K562 (cell line): ENCODE data around the gene BIK. TPM values are rescaled to one million over a fixed set of nuclear protein-coding genes. Genes with fewer than 3 reads are reported as not detected.

ENCODE experiments used
- ADNP ChIP-seq: fragments of 200-800 bp; sonication (Bioruptor generic); IDR thresholded peaks from 2 replicates; pipeline ENCODE4 v1.6.1; 2016; ENCODE audit warnings: missing genetic modification characterization, missing compliant biosample characterization
- CREM ChIP-seq: IDR thresholded peaks from 2 replicates; pipeline ENCODE4 v1.6.1; 2014; ENCODE audit warnings: antibody characterized with exemption, low read depth
- ETV1 ChIP-seq: fragments of 450-650 bp; conservative IDR thresholded peaks from 2 replicates; pipeline ENCODE4 v1.6.1; 2016; ENCODE audit warnings: missing genetic modification characterization, control low read depth, low read depth, missing compliant biosample characterization
- IFI16 ChIP-seq: fragments of 250-450 bp; sonication (Bioruptor Pico); IDR thresholded peaks from 2 replicates; pipeline ENCODE4 v2.1.2; 2022; ENCODE audit warnings: mild to moderate bottlenecking, inconsistent platforms
- MAFG ChIP-seq: fragments of 450-650 bp; conservative IDR thresholded peaks from 2 replicates; pipeline ENCODE4 v1.6.1; 2016; ENCODE audit warnings: missing genetic modification characterization, missing compliant biosample characterization
- NFRKB ChIP-seq: fragments of 450-650 bp; IDR thresholded peaks from 2 replicates; pipeline ENCODE4 v1.6.1; 2016; ENCODE audit warnings: low read depth
- POLR2G ChIP-seq: fragments of 200-400 bp; formaldehyde crosslinking; IDR thresholded peaks from 2 replicates; pipeline ENCODE4 v1.6.1; 2017; ENCODE audit warnings: low read depth, mild to moderate bottlenecking, antibody characterized with exemption, low read length, moderate library complexity
- PTTG1 ChIP-seq: fragments of 450-650 bp; IDR thresholded peaks from 2 replicates; pipeline ENCODE4 v1.6.1; 2016; ENCODE audit warnings: low read depth, mild to moderate bottlenecking, missing genetic modification characterization, missing compliant biosample characterization
- RBM17 ChIP-seq: fragments of 200-400 bp; formaldehyde crosslinking; IDR thresholded peaks from 2 replicates; pipeline ENCODE4 v1.6.1; 2017; ENCODE audit warnings: low read depth, mild to moderate bottlenecking, low read length, borderline replicate concordance
- SAP30 ChIP-seq: fragments of 200-600 bp; sonication (generic); IDR thresholded peaks from 2 replicates; pipeline ENCODE4 v1.6.1; 2012; ENCODE audit warnings: borderline replicate concordance, low read depth, mild to moderate bottlenecking, moderate library complexity, low read length, control low read depth, inconsistent platforms; ENCODE audit not compliant: insufficient read depth, poor library complexity, severe bottlenecking
- SMARCA4 ChIP-seq: fragments of 450-650 bp; IDR thresholded peaks from 2 replicates; pipeline ENCODE4 v1.6.1; 2016
- TAF1 ChIP-seq: IDR thresholded peaks from 2 replicates; pipeline ENCODE4 v1.6.1; 2011; ENCODE audit warnings: mild to moderate bottlenecking, low read length, moderate library complexity; ENCODE audit not compliant: insufficient read depth, control insufficient read depth, severe bottlenecking; ENCODE audit errors: extremely low read depth
- TFAP4 ChIP-seq: sonication (generic); formaldehyde crosslinking; IDR thresholded peaks from 2 replicates; pipeline ENCODE4 v1.8.0; 2022; ENCODE audit warnings: missing genetic modification reagents, mild to moderate bottlenecking, moderate library complexity, borderline replicate concordance
- ZBTB7A ChIP-seq: IDR thresholded peaks from 2 replicates; pipeline ENCODE4 v1.6.1; 2011; ENCODE audit warnings: low read depth, mild to moderate bottlenecking, low read length, moderate library complexity, borderline replicate concordance; ENCODE audit not compliant: control insufficient read depth
- ZNF197 ChIP-seq: fragments of 200-800 bp; sonication (Bioruptor generic); IDR thresholded peaks from 2 replicates; pipeline ENCODE4 v1.6.1; 2016; ENCODE audit warnings: low read depth, missing genetic modification characterization, missing compliant biosample characterization
- ZNF511 ChIP-seq: sonication (generic); formaldehyde crosslinking; IDR thresholded peaks from 2 replicates; pipeline ENCODE4 v1.8.0; 2022; ENCODE audit warnings: mild to moderate bottlenecking, missing genetic modification reagents
- ZNF512 ChIP-seq: IDR thresholded peaks from 2 replicates; pipeline ENCODE4 v1.6.1; 2016; ENCODE audit warnings: missing genetic modification characterization, missing compliant biosample characterization
- ZNF609 ChIP-seq: sonication (generic); formaldehyde crosslinking; IDR thresholded peaks from 2 replicates; pipeline ENCODE4 v1.8.1; 2023; ENCODE audit warnings: missing genetic modification reagents, mild to moderate bottlenecking, borderline replicate concordance
- polyA plus RNA-seq, 8 experiments: library from polyadenylated mRNA; depleted of rRNA in 4 of 8; stranded (reverse) in 5 of 8; unstranded in 3 of 8; fragments of >200 nt; fragmentation: Nextera tagmentation in 2 of 8; fragmentation: Illumina TruSeq in 1 of 8; extraction: Ambion mirVana in 2 of 8; extraction: Trizol in 1 of 8; gene quantifications; 2 replicates each; pipeline versions ENCODE4 v1.2.1 to v1.2.3, GENCODE V29; 2011 to 2014; ENCODE audit warnings: inconsistent platforms in 1 of 8, missing spikeins in 1 of 8
- total RNA-seq, 7 experiments: library from RNA; depleted of rRNA in 6 of 7; stranded (reverse); fragments of >200 nt in 6 of 7; fragmentation: Illumina TruSeq in 2 of 7; extraction: Trizol in 2 of 7; gene quantifications; 2 replicates each; pipeline versions ENCODE4 v1.2.1 to v1.2.3, GENCODE V29; 2011 to 2021; ENCODE audit warnings: low replicate concordance in 1 of 7

The BIK gene
- total and polyA plus RNA-seq, 9 of the 15 experiments (the other 6 are each of a cell fraction or from before 2014, with no cell fraction given), result 0.08 to 0.23 (median 0.18) TPM; not detected in 4

- TF ChIP-seq ADNP (tag) (no peak), MAFG (no peak), SMARCA4 (no peak), TAF1 (no peak), SAP30 (peak; percentile 56), CREM (no peak), ZNF511 (CRISPR knock-in tag) (no peak), PTTG1 (tag) (no peak), ZNF609 (CRISPR knock-in tag) (no peak), NFRKB (no peak), RBM17 (no peak), ZNF197 (no peak), ZNF512 (peak; percentile 81), TFAP4 (0 out of 2 replicates have a peak, but pooled peaks have one; percentile 8), POLR2G (peak; percentile 54), ZBTB7A (no peak), ETV1 (no peak), IFI16 (no peak)
Observed at GRCh38 chr22:43152357-43153071, 42.0 kb downstream of the BIK start (continued).
